Endothelial cell of umbilical vein (primary cell): ENCODE measurements around the gene TNFAIP8. TPM values are rescaled to one million over a fixed set of nuclear protein-coding genes. Genes with fewer than 3 reads are reported as not detected.

Experiments
- BruUV-seq: library from RNA; stranded (reverse); fragments of 400-500 nt; replicated peaks from 2 replicates; lab custom pipeline; 2021; lab: Mats Ljungman, UMichigan
- CTCF ChIA-PET: fragments of 300-600, 350-600 bp; sonication (Branson Sonifier 250); formaldehyde crosslinking; loops from one replicate; lab custom pipeline; 2021; ENCODE audit warnings: antibody characterized with exemption, inconsistent platforms; lab: Charles Lee
- POLR2A ChIA-PET: fragments of 300-600, 350-600 bp; sonication (Branson Sonifier 250); formaldehyde crosslinking; loops from one replicate; lab custom pipeline; 2021; ENCODE audit warnings: antibody characterized with exemption, inconsistent platforms; lab: Charles Lee
- DNase-seq: peaks from one replicate; pipeline ENCODE4 v3.0.0-alpha.2; 2011; ENCODE audit warnings: low read depth, low spot score
- FAIRE-seq: peaks from 2 replicates; lab custom pipeline; 2011; peaks lifted over from hg19 to GRCh38; lab: Jason Lieb, UNC
- H2AFZ ChIP-seq: 2 replicates; pipeline ENCODE4 v1.6.0; 2012; ENCODE audit warnings: low read depth, low read length, control low read depth, inconsistent platforms
- H3K27ac ChIP-seq: 2 replicates; pipeline ENCODE4 v1.5.1; 2011; ENCODE audit warnings: low read depth, mild to moderate bottlenecking, control low read depth, low read length, moderate library complexity; ENCODE audit not compliant: insufficient read depth
- H3K27me3 ChIP-seq, 2 experiments: 2 replicates each; pipeline versions ENCODE4 v1.6.0 to v1.6.1; 2011; ENCODE audit warnings: low read length in 2 of 2, mixed read lengths in 1 of 2; ENCODE audit not compliant: control insufficient read depth in 2 of 2, insufficient read depth in 2 of 2
- H3K36me3 ChIP-seq, 2 experiments: 2 replicates in 1 of 2; 3 replicates in 1 of 2; pipeline ENCODE4 v1.5.1; 2011; ENCODE audit warnings: low read length in 2 of 2, mild to moderate bottlenecking in 1 of 2, moderate library complexity in 1 of 2; ENCODE audit not compliant: control insufficient read depth in 2 of 2, insufficient read depth in 2 of 2; ENCODE audit errors: extremely low read depth in 1 of 2
- H3K4me1 ChIP-seq: 3 replicates; pipeline ENCODE4 v1.5.1; 2011; ENCODE audit warnings: mild to moderate bottlenecking, low read length; ENCODE audit not compliant: control insufficient read depth, insufficient read depth; ENCODE audit errors: extremely low read depth
- H3K4me2 ChIP-seq: 2 replicates; pipeline ENCODE4 v1.6.1; 2011; ENCODE audit warnings: low read length, control low read depth, mixed read lengths; ENCODE audit not compliant: insufficient read depth
- H3K4me3 ChIP-seq, 3 experiments: fragments of 200-600 bp in 1 of 3; sonication (generic), shearing (Covaris generic) in 1 of 3; replicated peaks in 1 of 3; 2 replicates each; pipeline ENCODE4 v1.5.1; 2011 to 2016; ENCODE audit warnings: control low read depth in 3 of 3, low read length in 3 of 3, mild to moderate bottlenecking in 2 of 3, inconsistent platforms in 1 of 3, low read depth in 1 of 3, moderate library complexity in 1 of 3; ENCODE audit not compliant: insufficient read depth in 1 of 3
- H3K79me2 ChIP-seq: 2 replicates; pipeline ENCODE4 v1.6.0; 2012; ENCODE audit warnings: low read length, inconsistent platforms; ENCODE audit not compliant: control insufficient read depth, insufficient read depth
- H3K9ac ChIP-seq: replicated peaks from 2 replicates; pipeline ENCODE3; 2011; ENCODE audit warnings: low read length, control low read depth; ENCODE audit not compliant: insufficient read depth; ENCODE audit errors: extremely low read depth
- H3K9me1 ChIP-seq: replicated peaks from 3 replicates; pipeline ENCODE4 v1.6.0; 2011; ENCODE audit warnings: mild to moderate bottlenecking, low read length; ENCODE audit not compliant: control insufficient read depth, insufficient read depth; ENCODE audit errors: extremely low read depth
- H3K9me3 ChIP-seq: replicated peaks from 2 replicates; pipeline ENCODE4 v1.5.1; 2012; ENCODE audit warnings: low read length, inconsistent platforms; ENCODE audit not compliant: control insufficient read depth, insufficient read depth
- H4K20me1 ChIP-seq: replicated peaks from 2 replicates; pipeline ENCODE3; 2011; ENCODE audit warnings: mild to moderate bottlenecking, low read length; ENCODE audit not compliant: control insufficient read depth, insufficient read depth; ENCODE audit errors: extremely low read depth
- EZH2 ChIP-seq: IDR thresholded peaks from 2 replicates; pipeline ENCODE4 v1.6.1; 2012; ENCODE audit warnings: borderline replicate concordance, low read depth, mild to moderate bottlenecking, moderate library complexity, low read length, inconsistent platforms; ENCODE audit not compliant: severe bottlenecking
- FOS ChIP-seq: IDR thresholded peaks from 2 replicates; pipeline ENCODE4 v1.6.1; 2011; ENCODE audit warnings: mild to moderate bottlenecking, low read length, moderate library complexity, borderline replicate concordance; ENCODE audit not compliant: insufficient read depth
- GATA2 ChIP-seq: IDR thresholded peaks from 2 replicates; pipeline ENCODE4 v1.7.0; 2011; ENCODE audit warnings: low read depth, mild to moderate bottlenecking, moderate library complexity, mixed read lengths, low read length; ENCODE audit not compliant: insufficient read length, insufficient read depth
- JUN ChIP-seq: IDR thresholded peaks from 2 replicates; pipeline ENCODE4 v1.6.1; 2011; ENCODE audit warnings: borderline replicate concordance, low read depth; ENCODE audit not compliant: insufficient read length, insufficient read depth
- MYC ChIP-seq: IDR thresholded peaks from one replicate; pipeline ENCODE4 v1.6.1; 2011; ENCODE audit warnings: mild to moderate bottlenecking, low read depth, low read length
- POLR2AphosphoS5 ChIP-seq: IDR thresholded peaks from 2 replicates; pipeline ENCODE4 v1.6.1; 2012; ENCODE audit warnings: low read depth, mild to moderate bottlenecking, control low read depth, low read length, moderate library complexity; ENCODE audit not compliant: insufficient read depth
- dilution Hi-C: fragments of 300-500 bp; cut with MboI; formaldehyde crosslinking; loops from one replicate; pipeline ENCODE4 v1.15.0; 2019; ENCODE audit warnings: low sequenced_read_pairs; ENCODE audit not compliant: extremely low pct_ligation_motif_present
- intact Hi-C: fragments of 100-400 bp; cut with micrococcal nuclease; formaldehyde crosslinking; loops from one replicate; pipeline ENCODE4 v1.10.0; 2022
- polyA plus RNA-seq, 4 experiments: library from polyadenylated mRNA; depleted of rRNA in 3 of 4; stranded (reverse) in 3 of 4; unstranded in 1 of 4; fragments of >200 nt; gene quantifications; 2 replicates each; pipeline versions ENCODE4 v1.2.1 to v1.2.3, GENCODE V29; 2011 to 2012; ENCODE audit warnings: missing spikeins in 1 of 4
- total RNA-seq: library from RNA; stranded (reverse); gene quantifications from 2 replicates; pipeline ENCODE4 v1.2.3, GENCODE V29; 2021
- TF ChIP-seq, protein P1 (sequence below): IDR thresholded peaks from 2 replicates; pipeline ENCODE4 v1.6.1; 2011; ENCODE audit not compliant: insufficient read depth, insufficient read length
- TF ChIP-seq, protein P2 (sequence below), 2 donors: IDR thresholded peaks; 1 replicate in 1 of 2; 2 replicates in 1 of 2; pipeline ENCODE4 v1.5.1; 2011; ENCODE audit warnings: low read length in 2 of 2, mild to moderate bottlenecking in 2 of 2, moderate library complexity in 2 of 2, control low read depth in 1 of 2, inconsistent platforms in 1 of 2, low read depth in 1 of 2; ENCODE audit not compliant: insufficient read depth in 1 of 2; ENCODE audit errors: extremely low read depth in 1 of 2

Gene TNFAIP8
- total and polyA plus RNA-seq, 2 donors (not counting 3 experiments of a cell fraction or from before 2014, with no cell fraction given): 4.7 to 7.4 TPM

DNA sequence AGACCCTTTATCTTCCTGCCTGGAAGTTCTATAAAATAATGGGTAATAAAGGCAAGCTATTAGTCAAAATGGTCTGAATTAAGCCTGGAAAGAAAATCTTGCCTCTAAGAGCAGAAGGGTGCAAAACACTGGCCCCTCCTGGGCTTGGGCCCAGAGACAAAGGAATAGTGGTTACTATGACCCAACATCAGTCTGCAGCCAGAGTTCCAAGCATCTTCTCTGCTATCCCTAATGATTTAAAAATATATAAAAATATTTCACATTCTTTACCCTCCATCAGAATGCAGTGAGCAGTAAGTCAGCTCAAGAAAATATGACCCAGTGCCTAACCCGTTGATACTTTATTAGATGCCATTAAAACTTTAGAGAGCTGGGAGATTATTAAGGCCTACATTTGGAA lies 14.7 kb downstream of the TNFAIP8 start:
- H3K9me1 ChIP-seq: no peaks in the 10 kb centered on the region
- H3K9ac ChIP-seq: no peak overlapping the region
- H2AFZ ChIP-seq: no peak overlapping the region
- CTCF ChIA-PET: interaction anchor here (1.1 to 1.3 kb wide), 2 partner anchors 10 to 80 kb away, joined by 3 read pairs; no protein-coding TSS in a partner anchor
- intact Hi-C loops (no loop called here), dilution Hi-C loops (no loop called here)
- H3K79me2 ChIP-seq: no peaks in the 10 kb centered on the region
- H3K4me2 ChIP-seq: no peak overlapping the region
- POLR2A ChIA-PET: no interaction called here
- DNase-seq (no peak), FAIRE-seq (no peak)
- no peaks in the 10 kb centered on the region for H3K36me3 ChIP-seq
- TF ChIP-seq POLR2AphosphoS5: no peak
- TF ChIP-seq GATA2: no peak
- TF ChIP-seq, protein P1, sequence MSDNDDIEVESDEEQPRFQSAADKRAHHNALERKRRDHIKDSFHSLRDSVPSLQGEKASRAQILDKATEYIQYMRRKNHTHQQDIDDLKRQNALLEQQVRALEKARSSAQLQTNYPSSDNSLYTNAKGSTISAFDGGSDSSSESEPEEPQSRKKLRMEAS: no peak
- no peak for TF ChIP-seq FOS
- TF ChIP-seq JUN: no peak
- TF ChIP-seq EZH2: no peak
- TF ChIP-seq, protein P2, sequence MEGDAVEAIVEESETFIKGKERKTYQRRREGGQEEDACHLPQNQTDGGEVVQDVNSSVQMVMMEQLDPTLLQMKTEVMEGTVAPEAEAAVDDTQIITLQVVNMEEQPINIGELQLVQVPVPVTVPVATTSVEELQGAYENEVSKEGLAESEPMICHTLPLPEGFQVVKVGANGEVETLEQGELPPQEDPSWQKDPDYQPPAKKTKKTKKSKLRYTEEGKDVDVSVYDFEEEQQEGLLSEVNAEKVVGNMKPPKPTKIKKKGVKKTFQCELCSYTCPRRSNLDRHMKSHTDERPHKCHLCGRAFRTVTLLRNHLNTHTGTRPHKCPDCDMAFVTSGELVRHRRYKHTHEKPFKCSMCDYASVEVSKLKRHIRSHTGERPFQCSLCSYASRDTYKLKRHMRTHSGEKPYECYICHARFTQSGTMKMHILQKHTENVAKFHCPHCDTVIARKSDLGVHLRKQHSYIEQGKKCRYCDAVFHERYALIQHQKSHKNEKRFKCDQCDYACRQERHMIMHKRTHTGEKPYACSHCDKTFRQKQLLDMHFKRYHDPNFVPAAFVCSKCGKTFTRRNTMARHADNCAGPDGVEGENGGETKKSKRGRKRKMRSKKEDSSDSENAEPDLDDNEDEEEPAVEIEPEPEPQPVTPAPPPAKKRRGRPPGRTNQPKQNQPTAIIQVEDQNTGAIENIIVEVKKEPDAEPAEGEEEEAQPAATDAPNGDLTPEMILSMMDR (IDR thresholded peaks at IDR 0.05; ENCODE audit: extremely low read depth in 1 of 2, insufficient read depth in 1 of 2, low read depth in 1 of 2, low read length in 2 of 2): no peak
- no peak for TF ChIP-seq MYC
- no peaks in the 10 kb centered on the region for H4K20me1 ChIP-seq
- H3K27me3 ChIP-seq: no peaks in the 10 kb centered on the region
- H3K27ac ChIP-seq: no peak overlapping the region
- H3K4me1 ChIP-seq: peaks cover 7% of the 10 kb centered on the region
- BruUV-seq: no TSS peak
- no peaks in the 10 kb centered on the region for H3K9me3 ChIP-seq
- no peak overlapping the region for H3K4me3 ChIP-seq
